Stimulated activated CD8-positive, alpha-beta memory T cell treated with anti-CD3 and anti-CD28 coated beads, Interleukin-4, amount 100 ng/mL, for 24 hours (primary cell): ENCODE data around the gene TEDC2.
"Not testable (repeated sequence)": the region's sequence is repeated elsewhere in the genome, so short reads cannot be mapped to it uniquely, and the experiment has no call there.

Source experiments
- DNase-seq: peaks from one replicate; pipeline ENCODE4 v3.0.0-alpha.2; 2020; ENCODE audit warnings: low read depth

TEDC2 gene

GRCh38 chr16:2476741-2477140 lies 16.8 kb downstream of the TEDC2 start:
- DNase-seq = no peak

DNA sequence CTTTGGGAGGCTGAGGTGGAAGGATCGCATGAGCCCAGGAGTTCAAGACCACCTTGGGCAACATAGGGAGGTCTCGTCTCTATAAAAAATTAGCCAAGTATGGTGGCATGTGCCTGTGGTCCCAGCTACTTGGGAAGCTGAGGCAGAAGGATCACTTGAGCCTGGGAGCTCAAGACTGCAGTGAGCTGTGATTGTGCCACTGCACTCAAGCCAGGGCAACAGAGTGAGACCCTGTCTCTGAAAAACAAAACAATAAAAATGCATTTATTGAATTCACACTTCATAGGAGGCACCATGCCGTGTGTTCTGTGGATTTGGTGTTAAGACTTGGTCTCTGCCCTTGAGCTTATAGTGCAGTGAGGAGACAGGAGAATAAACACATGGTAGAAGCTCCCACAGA lies 17.4 kb downstream of the TEDC2 start:
- no peak for DNase-seq

DNA sequence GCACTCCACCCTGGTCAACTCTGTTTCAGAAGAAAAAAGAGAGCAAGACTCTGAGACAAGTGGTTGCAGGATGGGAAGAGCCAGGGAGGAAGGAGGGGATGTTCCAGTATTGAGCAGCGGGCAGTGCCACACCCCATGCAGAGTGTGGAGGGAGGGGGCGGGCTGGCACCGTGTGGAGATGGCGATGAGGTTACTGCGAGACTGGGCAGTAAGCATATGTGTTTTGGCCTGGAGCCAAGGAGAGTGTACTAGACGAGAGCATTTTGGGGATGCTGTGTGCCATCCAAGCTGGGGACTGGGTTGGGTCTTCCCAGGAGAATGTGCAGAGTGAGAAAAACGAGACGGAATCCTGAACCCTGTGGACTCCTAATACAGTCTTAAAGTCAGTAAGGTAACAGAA lies 18.4 kb downstream of the TEDC2 start:
- DNase-seq = no peak

DNA sequence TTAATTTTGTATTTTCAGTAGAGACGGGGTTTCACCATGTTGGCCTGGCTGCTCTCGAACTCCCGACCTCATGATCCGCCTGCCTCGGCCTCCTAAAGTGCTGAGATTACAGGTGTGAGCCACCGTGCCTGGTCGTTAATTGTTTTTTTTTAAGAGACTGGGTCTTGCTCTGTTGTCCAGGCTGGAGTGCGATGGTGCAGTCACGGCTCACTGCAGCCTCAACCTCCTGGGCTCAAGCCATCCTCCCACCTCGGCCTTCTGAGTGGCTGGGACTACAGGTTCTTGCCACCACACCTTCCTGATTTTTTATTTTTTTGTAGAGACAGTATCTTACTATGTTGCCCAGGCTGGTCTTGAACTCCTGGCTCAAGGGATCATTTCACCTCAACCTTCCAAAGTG lies 20.1 kb downstream of the TEDC2 start:
- not testable (repeated sequence) for DNase-seq

- DNase-seq = no peak
These were observed 21.0 kb downstream of the TEDC2 start for GRCh38 chr16:2480948-2481347.

DNA sequence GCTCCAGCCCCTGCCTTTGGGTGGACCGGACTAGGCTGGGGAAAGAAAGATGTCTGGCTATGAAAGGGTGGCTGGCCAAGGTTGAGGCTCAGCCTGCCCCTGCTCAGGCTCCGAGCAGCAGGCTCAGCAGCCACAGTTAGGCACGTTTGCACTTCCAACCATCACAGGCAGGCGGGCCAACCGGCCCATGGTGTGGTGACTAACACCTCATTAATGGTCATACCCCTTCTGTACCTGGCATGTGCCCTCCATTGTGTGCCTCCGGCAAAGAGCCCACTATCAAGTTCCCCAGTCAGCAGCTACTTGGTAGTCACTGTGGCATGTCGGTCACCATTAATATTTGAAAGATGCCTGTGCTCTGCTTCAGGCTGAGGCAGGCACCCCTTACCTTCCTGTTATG lies 21.8 kb downstream of the TEDC2 start:
- no peak for DNase-seq

DNA sequence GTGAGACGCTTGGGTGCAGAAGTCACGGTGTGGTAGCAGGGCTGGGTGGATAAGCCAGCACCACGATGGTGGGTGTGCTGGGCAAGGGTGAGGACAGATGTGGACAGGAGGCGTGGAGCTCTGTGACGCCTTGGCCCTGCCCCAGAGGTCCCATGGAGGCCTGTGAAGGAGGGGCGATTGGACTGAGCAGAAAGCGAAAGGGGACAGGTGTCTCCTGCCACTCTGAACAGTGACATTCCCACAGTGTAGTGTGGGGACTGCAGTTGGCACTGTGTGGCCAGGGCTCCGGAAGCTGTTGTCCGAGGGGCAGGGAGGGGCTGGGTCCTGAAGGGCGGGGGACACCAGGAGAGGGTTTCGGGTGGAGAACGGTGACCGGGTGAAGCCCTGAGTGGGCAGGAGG lies 22.3 kb downstream of the TEDC2 start:
- no peak for DNase-seq

DNA sequence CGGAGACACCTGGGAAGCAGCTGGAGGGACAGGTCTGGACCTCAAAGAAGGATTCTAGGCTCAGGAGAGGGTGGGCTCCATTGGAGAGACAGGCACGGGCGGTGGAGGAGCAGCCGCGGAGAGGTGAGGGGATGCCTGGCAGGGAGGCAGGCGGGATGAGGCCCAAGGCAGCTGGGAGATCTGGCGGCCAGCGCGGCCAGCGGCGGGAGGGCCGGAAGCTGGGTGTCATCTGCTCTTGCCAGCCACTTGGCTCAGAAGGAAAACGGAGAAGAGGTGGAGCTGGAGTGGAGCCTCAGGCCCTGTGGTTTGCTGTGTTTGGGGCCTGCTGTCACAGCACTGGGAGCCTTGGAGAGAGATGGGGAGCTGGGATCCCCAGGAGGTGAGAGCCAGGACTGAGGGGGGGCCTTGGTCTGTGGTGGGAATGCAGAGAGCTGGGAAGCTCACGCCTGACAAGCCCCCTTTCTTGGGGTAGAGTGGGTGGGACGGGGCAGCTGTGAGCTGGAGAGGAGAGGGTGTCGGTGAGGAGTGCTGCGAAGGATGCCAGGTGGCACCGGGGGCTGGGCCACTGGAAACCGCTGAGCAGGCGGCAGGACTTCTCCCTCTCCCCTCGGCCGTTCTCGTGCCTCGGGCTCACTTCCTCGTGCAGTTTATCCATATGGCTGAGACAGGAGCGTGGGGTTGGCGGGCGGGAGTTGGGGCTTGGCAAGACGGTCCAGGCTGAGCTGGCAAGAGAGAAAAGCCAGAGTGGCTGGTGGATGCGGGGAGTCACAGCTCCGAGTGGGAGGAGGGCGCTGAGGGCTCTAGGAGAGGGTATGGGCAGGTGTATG lies 23.0 kb downstream of the TEDC2 start:
- no peak for DNase-seq

DNA sequence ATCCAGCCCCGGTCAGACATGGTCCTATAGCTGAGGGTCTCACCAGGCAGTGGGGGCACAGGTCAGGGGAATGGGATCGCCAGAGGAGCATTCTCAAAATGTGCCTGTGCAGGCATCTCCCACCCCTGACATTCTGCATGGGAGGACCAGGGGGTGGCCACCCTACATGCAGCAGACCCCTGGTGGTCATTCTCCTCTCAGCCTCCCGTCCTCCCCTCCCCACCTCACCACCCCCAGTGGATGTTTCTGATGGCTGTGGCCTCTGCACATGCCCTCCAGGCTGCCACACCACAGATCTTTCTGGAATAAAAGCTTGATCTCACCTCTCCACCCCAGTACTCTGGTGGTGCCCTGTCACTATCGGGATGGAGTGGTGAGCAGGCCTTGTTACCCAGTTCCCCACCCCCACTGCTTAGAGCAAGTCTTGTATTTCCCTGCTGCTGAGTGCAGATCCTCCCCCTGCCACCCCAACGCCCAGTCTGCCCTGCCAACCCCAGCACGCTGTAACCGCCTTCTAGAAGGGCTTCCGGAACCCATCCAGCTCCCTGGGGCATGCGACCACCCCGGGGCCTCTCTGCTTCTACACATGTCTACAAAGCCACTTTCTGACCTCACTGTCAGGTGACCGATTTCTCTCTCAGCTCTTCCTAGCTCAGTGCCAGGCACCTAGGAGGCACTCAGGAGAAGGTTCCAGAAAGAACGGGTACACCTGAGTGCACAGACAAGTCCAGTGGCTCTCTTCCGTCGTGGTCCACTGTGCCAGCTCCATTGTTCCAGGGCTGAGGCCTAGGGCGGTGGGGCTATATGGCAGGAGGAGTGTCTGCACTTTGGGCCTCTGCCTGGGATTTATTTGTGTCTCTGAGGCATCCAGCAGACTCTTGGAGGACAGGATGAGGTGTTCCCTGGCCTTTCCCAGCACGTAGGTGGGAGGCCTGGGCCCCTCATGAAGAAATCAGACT lies 24.3 kb downstream of the TEDC2 start:
- DNase-seq = no peak

DNA sequence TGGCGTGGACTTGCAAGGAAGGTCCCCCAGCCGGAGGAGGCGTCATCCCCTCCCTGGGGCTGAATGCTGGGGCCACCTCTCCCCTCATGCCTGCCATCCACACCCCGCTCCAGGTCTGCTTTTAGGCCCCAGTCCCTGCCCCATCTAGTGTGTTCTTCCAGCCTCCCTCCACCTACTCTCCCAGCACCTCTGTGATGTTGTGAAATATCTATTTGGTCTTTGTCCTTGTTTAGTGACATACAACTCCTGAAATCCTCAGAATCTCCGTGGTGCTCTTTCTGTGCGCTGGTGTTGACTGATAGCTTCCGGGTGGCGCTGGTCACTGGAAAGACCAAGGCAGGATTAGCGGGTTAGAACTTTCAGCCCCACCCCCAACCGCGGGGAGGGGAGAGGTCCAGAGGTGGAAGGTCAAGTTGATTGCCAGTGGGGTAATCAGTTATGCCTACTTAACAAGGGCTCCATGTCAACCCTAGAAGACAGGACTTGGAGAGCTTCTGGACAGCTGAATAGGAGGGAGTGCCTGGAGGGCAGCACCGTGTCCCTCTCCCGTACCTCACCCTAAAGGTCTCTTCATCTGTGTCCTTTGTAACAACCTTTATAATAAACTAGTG lies 25.1 kb downstream of the TEDC2 start:
- no peak for DNase-seq

- DNase-seq = no peak
These were observed 26.1 kb downstream of the TEDC2 start for GRCh38 chr16:2485811-2486507.

DNA sequence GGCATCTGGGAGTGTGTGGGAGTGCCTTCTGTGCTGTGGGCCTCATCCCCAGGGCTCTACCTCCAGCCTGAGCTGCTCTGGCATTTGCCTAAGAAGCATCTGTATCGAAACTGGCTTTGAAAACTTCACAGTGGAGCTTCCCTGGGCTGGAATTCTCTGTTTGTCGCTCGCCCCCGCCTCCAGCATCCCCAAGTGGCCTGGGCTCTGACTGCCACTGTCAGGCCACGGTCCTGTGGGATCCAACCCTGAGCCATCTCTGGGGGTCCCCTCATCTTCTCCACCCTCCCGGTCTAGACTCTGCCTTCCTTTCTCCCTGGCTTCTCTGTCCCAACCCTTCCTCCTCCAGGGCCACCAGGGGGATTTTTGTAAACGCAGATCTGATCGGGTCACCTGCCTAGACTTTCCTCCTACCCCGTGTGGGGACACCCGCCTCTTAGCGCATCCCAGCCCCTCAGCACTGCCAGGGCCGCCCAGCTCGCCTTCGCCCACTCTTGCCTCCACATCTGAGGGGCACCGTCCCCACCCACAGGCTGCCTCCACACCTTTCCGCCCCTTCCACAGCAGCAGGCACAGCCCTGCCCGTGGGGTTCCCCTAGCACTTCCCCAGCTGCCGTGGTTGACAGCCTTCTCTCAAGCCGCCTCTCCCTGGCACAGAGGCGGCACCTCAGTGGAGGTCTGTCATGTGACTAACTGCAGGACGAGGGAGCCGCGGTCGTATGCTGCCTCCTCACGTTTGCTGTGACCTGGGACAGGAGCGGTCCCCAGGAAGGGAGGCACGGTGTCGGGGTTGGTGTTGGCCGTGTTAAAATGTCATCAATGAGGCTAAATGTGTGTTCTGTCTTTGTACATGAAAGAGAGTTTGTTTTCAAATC lies 27.0 kb downstream of the TEDC2 start:
- DNase-seq = peak; percentile 59

- no peak for DNase-seq
These were observed 27.6 kb downstream of the TEDC2 start for GRCh38 chr16:2487517-2487842.

DNA sequence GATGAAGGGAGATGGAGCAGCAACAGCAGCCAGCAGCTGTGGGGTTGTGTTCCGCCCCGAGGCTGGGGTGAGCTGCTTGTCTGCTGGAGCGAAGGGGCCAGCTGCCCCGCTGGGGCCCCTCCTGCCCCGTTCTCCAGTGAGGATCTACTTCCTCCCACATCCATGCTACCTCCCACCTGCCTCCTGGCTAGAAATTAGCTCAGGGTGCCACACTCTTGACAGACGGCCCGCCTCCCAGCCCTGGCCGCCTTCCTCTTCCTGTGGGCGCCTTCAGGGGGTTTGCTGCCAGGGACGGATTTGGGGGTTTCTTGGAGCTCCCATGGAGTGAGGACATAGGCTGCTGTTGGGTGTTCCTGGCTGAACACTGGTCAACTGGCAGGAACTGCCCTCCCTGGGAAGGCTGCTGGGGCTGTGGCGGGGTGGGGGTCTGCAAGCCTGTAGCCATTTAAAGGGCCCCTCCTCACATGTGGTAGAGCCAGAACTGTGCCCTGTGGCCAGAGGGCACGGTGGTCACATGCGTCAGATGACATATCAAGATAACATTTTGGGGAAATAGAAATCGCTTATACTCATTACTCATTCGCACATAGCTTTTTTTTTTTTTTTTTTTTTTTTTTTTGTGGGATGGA lies 28.1 kb downstream of the TEDC2 start:
- no peak for DNase-seq

DNA sequence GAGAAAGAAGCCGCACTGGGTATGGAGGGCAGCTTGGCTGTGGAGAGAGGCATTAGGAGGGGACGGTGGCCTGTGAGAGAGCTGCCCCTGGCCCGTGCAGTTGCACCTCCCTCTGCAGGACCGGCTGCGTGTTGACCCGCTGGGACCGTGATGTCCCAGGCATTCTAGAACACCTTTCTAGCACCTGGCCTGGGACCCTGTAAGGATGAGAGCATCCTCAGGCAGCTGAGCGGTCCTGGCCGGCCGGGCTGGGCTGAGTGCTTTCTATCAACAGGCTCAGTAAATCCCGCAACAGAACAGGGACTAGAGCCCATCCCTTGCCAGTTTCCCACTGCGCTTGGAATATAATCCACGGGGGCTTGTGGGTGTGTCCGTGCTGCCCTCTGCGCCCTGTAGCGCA lies 29.7 kb downstream of the TEDC2 start:
- no peak for DNase-seq

DNA sequence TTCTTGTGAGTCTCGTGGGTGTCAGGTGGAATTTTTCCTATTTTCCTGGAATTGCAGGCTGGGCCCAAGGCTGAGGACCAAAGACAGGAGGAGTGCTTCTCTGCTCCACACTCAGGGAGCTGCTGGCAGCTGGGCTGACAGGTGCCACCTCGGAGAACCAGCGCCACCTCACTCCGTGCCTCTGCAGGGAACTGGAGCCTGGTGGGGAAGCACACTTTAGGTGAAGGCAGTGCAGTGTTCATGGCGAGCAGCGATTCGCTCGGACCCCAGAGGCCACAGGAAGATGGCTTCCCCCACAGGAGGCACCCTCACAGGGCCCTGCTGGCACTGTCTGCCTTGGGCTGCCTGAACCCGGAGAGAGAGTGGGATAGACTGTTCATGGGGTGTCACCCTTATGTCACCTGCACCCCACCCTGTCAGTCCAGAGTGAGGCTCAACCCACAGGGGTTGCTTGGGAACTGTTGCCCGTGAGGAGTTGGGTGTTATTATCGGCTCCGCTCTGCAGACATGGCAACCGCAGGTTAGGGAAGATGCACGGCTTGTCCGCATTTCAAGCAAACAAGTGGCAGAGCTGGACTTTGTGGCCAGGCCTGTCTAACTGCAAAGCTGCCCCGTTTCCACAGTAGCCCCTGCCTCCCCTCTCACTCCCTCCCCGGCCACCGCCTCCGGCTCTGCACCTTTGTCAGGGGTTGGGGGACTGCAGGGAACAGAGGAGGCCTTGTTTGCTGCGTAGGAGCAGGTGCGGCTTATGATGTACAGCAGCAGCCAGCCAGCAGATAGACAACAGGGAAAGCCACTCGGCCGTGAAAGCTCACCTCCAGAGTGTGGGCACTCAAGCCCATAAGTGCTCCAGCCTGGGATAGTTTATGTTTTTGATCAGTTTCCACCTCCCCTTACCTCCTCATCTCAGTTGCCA lies 30.5 kb downstream of the TEDC2 start:
- no peak for DNase-seq

DNA sequence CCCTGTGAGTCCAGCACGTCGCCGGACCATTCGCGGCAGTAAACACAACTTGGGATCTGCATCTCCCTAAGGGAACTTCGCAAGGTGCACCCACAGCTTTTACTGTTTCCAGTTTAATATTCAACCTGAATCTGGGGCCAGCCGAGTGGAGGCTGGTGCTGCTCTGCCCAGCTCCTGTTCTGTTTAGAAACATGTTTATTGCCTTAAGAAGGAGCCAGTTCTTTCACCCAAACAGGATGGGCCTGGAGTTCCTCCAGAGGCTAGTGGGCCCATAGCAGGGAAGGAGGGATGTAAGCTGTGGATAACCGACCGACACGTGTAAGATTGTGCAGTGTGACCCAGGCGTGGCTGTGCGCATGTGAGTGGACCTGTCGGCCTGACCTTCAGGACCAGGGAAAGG lies 32.4 kb downstream of the TEDC2 start:
- no peak for DNase-seq

DNA sequence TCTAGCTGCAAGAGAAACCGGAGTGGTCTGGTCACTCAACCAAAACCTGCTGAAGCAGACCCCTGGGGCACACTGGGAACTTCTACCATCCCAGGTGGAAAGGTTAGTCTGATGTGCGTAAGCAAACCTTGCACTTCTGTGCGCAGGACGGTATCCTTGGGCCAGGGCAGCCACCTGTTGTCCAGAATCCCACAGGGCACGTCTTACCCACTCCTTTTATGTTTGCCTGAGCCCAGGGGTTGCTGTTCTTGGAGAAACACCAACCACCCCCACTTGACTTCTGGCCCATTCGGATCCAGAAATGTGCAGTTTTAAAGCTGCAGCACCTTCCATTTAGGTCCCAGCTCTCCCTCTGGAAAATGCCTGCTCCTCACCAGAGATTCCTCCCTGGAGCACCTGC lies 33.7 kb downstream of the TEDC2 start:
- DNase-seq = no peak

GRCh38 chr16:2494616-2495015 lies 34.7 kb downstream of the TEDC2 start:
- DNase-seq = no peak

DNA sequence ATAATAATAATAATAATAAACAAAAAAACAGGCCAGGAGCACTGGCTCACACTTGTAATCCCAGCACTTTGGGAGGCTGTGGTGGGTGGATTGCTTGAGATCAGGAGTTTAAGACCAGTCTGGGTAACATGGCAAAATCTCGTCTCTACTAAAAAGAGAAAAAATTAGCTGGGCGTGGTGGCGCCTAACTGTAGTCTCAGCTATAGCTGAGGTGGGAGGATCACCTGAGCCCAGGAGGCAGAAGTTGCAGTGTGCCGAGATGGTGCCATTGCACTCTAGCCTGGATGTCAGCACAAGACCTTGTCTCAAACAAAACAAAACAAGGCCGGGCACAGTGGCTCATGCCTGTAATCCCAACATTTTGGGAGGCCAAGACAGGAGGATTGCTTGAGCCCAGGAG lies 35.1 kb downstream of the TEDC2 start:
- DNase-seq = no peak
